Measurements from ENCODE around the gene C1orf105.

- TF ChIP-seq EP300 (IDR thresholded peaks at IDR 0.05) (no peak), POLR2A (IDR thresholded peaks at IDR 0.05) (no peak), POLR2AphosphoS5 (IDR thresholded peaks at IDR 0.05) (no peak)
- TF ChIP-seq, protein P1, sequence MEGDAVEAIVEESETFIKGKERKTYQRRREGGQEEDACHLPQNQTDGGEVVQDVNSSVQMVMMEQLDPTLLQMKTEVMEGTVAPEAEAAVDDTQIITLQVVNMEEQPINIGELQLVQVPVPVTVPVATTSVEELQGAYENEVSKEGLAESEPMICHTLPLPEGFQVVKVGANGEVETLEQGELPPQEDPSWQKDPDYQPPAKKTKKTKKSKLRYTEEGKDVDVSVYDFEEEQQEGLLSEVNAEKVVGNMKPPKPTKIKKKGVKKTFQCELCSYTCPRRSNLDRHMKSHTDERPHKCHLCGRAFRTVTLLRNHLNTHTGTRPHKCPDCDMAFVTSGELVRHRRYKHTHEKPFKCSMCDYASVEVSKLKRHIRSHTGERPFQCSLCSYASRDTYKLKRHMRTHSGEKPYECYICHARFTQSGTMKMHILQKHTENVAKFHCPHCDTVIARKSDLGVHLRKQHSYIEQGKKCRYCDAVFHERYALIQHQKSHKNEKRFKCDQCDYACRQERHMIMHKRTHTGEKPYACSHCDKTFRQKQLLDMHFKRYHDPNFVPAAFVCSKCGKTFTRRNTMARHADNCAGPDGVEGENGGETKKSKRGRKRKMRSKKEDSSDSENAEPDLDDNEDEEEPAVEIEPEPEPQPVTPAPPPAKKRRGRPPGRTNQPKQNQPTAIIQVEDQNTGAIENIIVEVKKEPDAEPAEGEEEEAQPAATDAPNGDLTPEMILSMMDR (IDR thresholded peaks at IDR 0.05) = no peak
Measured at GRCh38 chr1:172375211-172375631, 45.3 kb upstream of the C1orf105 start.

Data from gastroesophageal sphincter (tissue), 3 donors.